RWPE1 (cell line): Measurements from ENCODE around the gene CCDC9B.
A peak's percentile ranks its signal among the peaks of the same experiment; 100 is the strongest.

ENCODE experiments used
- CTCF ChIA-PET: fragments of 350-600 bp; sonication (Branson Sonifier 250); formaldehyde crosslinking; extraction: SDS; loops from one replicate; lab custom pipeline; 2021; lab: Yijun Ruan, JAX
- POLR2A ChIA-PET: fragments of 400-600 bp; formaldehyde crosslinking; extraction: SDS; loops from one replicate; lab custom pipeline; 2020; ENCODE audit warnings: antibody characterized with exemption; ENCODE audit not compliant: low non-redundant PET; lab: Yijun Ruan, JAX
- DNase-seq: peaks from one replicate; pipeline ENCODE4 v3.0.0; 2012; ENCODE audit warnings: low spot score
- H3K27ac ChIP-seq: fragments of 450-650 bp; 2 replicates; pipeline ENCODE4 v1.5.1; 2017
- TF ChIP-seq, protein P1 (sequence below): fragments of 450-650 bp; conservative IDR thresholded peaks from 2 replicates; pipeline ENCODE4 v1.5.1; 2017; ENCODE audit warnings: low read depth, mild to moderate bottlenecking

CCDC9B gene

DNA sequence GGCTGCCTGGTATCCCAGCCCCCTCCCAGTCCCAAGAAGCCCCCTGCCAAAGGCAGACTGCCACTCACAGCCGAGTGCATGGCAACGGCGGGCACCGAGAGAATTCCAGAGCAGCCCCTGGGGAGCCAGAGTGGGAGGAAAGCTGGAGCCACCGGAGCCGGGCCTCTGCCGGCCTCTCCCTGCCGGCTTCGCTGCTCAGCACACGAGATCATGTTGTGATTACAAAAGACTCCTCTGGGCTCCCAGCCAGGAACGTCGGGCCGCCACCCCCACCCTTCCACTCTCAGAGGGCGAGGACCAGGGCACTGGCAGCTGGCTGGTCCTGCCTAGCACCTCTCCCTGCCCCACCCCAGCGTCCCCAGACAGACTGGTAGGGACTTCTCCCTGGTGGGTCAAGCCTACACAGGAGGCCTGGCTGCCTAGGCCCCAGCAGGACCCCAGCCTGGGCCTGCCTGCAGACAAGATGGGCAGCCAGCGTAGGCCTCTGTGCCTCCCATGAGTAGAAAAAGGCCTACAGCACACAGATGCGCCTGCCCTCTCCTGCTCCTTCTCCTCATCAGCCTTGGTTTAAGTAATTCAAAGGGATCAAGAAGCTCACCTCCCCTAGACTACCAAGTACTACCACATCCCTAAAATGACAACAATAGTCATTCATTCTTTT, at the start of gene CCDC9B:
CCDC9B (minus strand) TSS at position 200 of the 661 bp plus-strand sequence; CDS start at position 80, 120 bp downstream.
- CTCF ChIA-PET = interaction anchor here (0.6 to 8.3 kb wide), 7 partner anchors 26 to 101 kb away, joined by 4 to 112 read pairs (median 6); partner anchors contain the start of gene ANKRD63
- TF ChIP-seq, protein P1, sequence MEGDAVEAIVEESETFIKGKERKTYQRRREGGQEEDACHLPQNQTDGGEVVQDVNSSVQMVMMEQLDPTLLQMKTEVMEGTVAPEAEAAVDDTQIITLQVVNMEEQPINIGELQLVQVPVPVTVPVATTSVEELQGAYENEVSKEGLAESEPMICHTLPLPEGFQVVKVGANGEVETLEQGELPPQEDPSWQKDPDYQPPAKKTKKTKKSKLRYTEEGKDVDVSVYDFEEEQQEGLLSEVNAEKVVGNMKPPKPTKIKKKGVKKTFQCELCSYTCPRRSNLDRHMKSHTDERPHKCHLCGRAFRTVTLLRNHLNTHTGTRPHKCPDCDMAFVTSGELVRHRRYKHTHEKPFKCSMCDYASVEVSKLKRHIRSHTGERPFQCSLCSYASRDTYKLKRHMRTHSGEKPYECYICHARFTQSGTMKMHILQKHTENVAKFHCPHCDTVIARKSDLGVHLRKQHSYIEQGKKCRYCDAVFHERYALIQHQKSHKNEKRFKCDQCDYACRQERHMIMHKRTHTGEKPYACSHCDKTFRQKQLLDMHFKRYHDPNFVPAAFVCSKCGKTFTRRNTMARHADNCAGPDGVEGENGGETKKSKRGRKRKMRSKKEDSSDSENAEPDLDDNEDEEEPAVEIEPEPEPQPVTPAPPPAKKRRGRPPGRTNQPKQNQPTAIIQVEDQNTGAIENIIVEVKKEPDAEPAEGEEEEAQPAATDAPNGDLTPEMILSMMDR = no peak
- DNase-seq = peak; percentile 92
- POLR2A ChIA-PET = interaction anchor here (0.6 to 0.9 kb wide), 2 partner anchors 30 to 111 kb away, joined by 3 to 5 read pairs; no protein-coding TSS in a partner anchor
- peak within 1 kb of the TSS; percentile 99 for H3K27ac ChIP-seq

DNA sequence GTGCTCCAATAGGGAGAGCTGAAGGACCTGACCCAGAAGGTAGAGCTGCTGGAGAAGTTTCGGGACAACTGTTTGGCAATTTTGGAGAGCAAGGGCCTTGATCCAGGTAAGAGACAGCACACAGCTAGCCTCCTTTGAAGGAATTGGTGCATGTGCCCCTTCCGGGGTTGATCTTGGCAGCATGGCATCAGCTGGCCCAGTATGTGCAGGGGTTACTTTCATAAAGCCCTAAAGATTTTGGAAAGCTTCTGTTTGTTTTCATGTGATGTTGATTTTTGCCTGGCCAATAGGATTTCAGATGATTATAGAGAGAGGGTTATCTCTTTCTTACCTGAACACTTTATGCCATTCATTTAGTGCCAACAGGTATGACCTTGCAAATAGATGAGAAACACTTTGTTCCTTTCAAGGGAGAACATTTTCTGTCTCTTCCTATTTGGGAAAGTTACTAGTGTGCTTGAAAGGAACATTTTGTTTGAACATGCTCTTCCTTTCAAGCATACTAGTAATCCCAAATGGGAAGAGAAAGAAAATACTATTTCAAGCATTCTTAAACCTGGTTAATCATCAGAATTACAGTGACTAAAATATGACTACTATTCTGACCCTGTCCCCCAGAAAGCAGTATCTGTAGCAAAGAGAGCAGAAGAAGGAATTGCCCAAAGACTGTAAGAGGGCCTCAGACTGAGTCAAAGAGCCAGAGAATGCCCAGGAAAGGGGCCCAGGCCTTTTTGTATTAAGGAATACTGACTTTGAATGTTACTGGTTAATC, 49.3 kb upstream of the CCDC9B start:
- peak overlapping the region; percentile 40 for H3K27ac ChIP-seq
- no peak for DNase-seq
- POLR2A ChIA-PET = no interaction called here
- CTCF ChIA-PET = interaction anchor here (0.8 kb wide), 1 partner anchor 115 kb away, joined by 4 read pairs; no protein-coding TSS in a partner anchor
- TF ChIP-seq, protein P1 = no peak

DNA sequence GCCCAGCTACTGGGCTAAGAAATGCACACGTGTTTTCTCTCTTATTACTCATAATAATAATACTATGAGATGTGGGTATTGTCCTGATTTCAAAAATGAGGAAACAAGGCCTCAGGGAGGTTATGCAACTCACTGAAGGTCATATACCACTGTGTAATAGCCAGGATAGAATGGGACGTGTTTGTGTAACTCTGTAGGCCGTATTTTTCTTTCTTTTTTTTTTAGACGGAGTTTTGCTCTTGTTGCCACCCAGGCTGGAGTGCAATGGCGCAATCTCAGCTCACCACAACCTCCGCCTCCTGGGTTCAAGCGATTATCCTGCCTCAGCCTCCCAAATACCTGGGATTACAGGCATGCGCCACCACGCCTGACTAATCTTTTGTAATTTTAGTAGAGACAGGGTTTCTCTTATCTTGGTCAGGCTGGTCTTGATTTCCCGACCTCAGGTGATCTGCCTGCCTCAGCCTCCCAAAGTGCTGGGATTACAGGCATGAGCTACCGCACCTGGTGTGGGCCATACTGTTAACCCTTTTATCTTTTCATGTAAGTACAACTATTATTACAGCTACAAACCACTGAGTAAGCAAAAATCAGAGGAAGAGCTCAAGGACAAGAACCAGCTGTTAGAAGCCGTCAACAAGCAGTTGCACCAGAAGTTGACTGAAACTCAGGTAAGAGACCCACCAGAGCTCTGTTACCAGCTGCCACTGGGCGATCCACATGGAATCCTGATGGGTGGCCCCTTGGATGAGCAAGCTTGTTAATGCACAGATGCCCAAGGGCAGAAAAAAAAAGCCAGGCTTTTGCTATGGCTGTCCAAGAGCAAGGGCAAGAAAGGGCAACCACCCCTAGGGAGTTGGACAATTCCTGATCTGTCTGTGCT, 48.4 kb upstream of the CCDC9B start:
- no peak for DNase-seq
- TF ChIP-seq, protein P1 = no peak
- CTCF ChIA-PET = interaction anchor here (0.7 to 0.8 kb wide), 2 partner anchors 114 to 811 kb away, joined by 4 to 6 read pairs; no protein-coding TSS in a partner anchor
- POLR2A ChIA-PET = no interaction called here
- H3K27ac ChIP-seq = peak overlapping the region; percentile 40

DNA sequence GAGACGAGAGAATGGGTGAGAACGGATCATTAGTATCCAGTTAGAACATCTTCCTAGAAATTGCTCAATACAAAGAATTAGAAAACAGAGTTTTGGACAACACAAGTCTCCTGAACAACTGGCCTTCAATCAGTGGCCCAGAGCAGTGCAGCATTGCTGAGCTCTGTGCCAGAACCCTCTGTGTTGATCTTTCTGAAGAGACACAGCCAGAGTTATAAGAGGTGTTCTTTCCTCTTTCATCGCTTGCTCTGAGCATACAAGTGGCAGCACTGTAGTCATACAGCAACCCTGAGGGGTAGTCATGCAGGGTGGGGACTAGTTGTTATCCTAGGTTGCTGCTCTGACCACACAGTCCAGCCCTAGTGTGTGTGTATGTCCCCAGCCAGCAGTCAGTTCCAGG, 45.7 kb upstream of the CCDC9B start:
- DNase-seq = no peak
- POLR2A ChIA-PET = no interaction called here
- TF ChIP-seq, protein P1 = no peak
- CTCF ChIA-PET = interaction anchor here (0.6 kb wide), 1 partner anchor 112 kb away, joined by 7 read pairs; no protein-coding TSS in a partner anchor
- H3K27ac ChIP-seq = no peak overlapping the region

DNA sequence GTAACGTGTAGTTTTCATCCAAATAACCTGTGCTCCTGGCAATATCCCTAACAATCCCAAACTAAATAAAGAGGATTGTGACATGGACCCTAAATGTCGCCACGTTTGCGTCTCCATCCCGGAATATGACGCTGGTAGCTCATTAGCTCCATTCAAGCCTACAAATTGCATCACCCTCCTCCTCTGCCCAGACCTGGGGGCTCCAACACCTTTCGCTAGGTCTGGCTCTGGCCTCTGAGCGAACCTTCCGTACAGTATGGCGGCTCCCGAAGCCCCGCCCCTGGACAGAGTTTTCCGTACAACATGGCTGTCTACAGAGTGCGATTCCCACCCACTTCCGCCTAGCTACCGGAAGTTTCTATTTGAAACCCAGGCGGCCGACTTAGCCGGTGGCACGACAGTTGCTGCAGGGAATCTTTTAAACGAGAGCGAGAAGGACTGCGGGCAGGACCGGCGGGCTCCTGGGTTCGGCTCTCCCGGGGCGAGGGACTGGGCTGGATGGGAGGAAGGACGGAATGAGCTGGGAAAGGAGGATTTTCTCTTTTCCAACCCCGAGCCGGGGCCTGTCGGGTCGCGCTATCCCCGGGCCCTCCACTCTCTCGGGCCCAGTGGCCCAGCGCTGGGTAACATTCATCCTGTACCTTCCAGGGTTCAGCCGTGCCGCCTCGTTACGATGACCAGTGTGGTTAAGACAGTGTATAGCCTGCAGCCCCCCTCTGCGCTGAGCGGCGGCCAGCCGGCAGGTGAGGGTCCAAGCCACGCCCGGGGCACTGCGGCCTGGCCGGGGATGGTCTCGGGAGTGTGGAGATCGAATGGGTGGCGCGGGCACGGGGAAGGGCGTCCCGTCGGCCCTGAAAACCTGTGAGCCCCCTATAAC, 42.1 kb upstream of the CCDC9B start, which contains the start of gene KNSTRN:
KNSTRN (plus strand) TSS at position 142 of the 877 bp plus-strand sequence; CDS start at position 257, 115 bp downstream.
- POLR2A ChIA-PET = interaction anchor here (1.1 kb wide), 1 partner anchor 23 kb away, joined by 4 read pairs; the partner anchor contains the start of gene IVD
- TF ChIP-seq, protein P1 = no peak
- peak within 1 kb of the TSS; percentile 79 for H3K27ac ChIP-seq
- DNase-seq = peak; percentile 96
- CTCF ChIA-PET = interaction anchor here (1.1 to 1.9 kb wide), 2 partner anchors 15 to 63 kb away, joined by 4 to 5 read pairs; no protein-coding TSS in a partner anchor
